K562 (cell line): Measurements from ENCODE around the gene PNMA8C. TPM values are rescaled to one million over a fixed set of nuclear protein-coding genes. Genes with fewer than 3 reads are reported as not detected.

Source experiments
- ATAC-seq: fragments of 200-7000 bp; cut with Tn5 transposase; 3 replicates; pipeline ENCODE4 v1.9.1; 2020; ENCODE audit warnings: moderate library complexity
- BruUV-seq: library from RNA; stranded (reverse); fragments of 400-500 nt; replicated peaks from 2 replicates; lab custom pipeline; 2021; lab: Mats Ljungman, UMichigan
- CTCF ChIA-PET: fragments of 300-600 bp; formaldehyde crosslinking; extraction: SDS; loops from one replicate; lab custom pipeline; 2021; ENCODE audit warnings: low intra/inter-chr PET ratio; lab: Yijun Ruan, JAX
- POLR2A ChIA-PET: fragments of 300-600, 350-650 bp; sonication (Branson Sonifier 250); formaldehyde crosslinking; extraction: SDS; loops from one replicate; lab custom pipeline; 2021; ENCODE audit warnings: antibody characterized with exemption, inconsistent platforms; lab: Yijun Ruan, JAX
- DNase-seq, 4 experiments: peaks; one replicate each; pipeline versions ENCODE4 v3.0.0 to v3.0.0-alpha.2; 2011 to 2018; ENCODE audit warnings: low spot score in 3 of 4, mixed read lengths in 3 of 4; ENCODE audit errors: extremely low read depth in 1 of 4
- FAIRE-seq: peaks from 2 replicates; lab custom pipeline; 2011; peaks lifted over from hg19 to GRCh38; lab: Jason Lieb, UNC
- H2AFZ ChIP-seq: 2 replicates; pipeline ENCODE4 v1.6.0; 2011; ENCODE audit warnings: low read depth, low read length, control low read depth, inconsistent platforms
- H3K27ac ChIP-seq: fragments of 200-600 bp; 3 replicates; pipeline ENCODE4 v1.8.0; 2011; ENCODE audit warnings: low read depth, mild to moderate bottlenecking, control low read depth, inconsistent platforms, low read length, moderate library complexity, mixed read lengths; ENCODE audit errors: extremely low read depth
- H3K27me3 ChIP-seq, 2 experiments: fragments of 300-600 bp in 1 of 2; 2 replicates in 1 of 2; 3 replicates in 1 of 2; pipeline versions ENCODE4 v1.6.0 to v1.8.0; 2011; ENCODE audit warnings: inconsistent platforms in 2 of 2, low read length in 2 of 2, mild to moderate bottlenecking in 1 of 2, mixed read lengths in 1 of 2, moderate library complexity in 1 of 2; ENCODE audit not compliant: control insufficient read depth in 2 of 2, insufficient read depth in 2 of 2
- H3K36me3 ChIP-seq: fragments of 300-600 bp; 3 replicates; pipeline ENCODE4 v1.8.0; 2011; ENCODE audit warnings: mild to moderate bottlenecking, low read length, inconsistent platforms; ENCODE audit not compliant: control insufficient read depth, insufficient read depth
- H3K4me1 ChIP-seq, 2 experiments: fragments of 200-600 bp in 1 of 2; replicated peaks in 1 of 2; 2 replicates in 1 of 2; 3 replicates in 1 of 2; pipeline versions ENCODE4 v1.5.1 to v1.8.0; 2011; ENCODE audit warnings: inconsistent platforms in 2 of 2, low read length in 2 of 2, mild to moderate bottlenecking in 1 of 2, mixed read lengths in 1 of 2, moderate library complexity in 1 of 2; ENCODE audit not compliant: control insufficient read depth in 2 of 2, insufficient read depth in 2 of 2
- H3K4me2 ChIP-seq: 2 replicates; pipeline ENCODE4 v1.6.1; 2011; ENCODE audit warnings: low read length, control low read depth, inconsistent platforms, mixed read lengths; ENCODE audit not compliant: insufficient read depth
- H3K4me3 ChIP-seq: fragments of 200-600 bp; sonication (generic), shearing (Covaris generic); 2 replicates; pipeline ENCODE4 v1.5.1; 2016; ENCODE audit warnings: control low read depth, inconsistent platforms
- H3K79me2 ChIP-seq: fragments of 200-600 bp; 3 replicates; pipeline ENCODE4 v1.8.0; 2011; ENCODE audit warnings: low read length, inconsistent platforms; ENCODE audit not compliant: control insufficient read depth, insufficient read depth
- H3K9ac ChIP-seq, 2 experiments: 2 replicates each; pipeline versions ENCODE4 v1.6.0 to v1.6.1; 2011; ENCODE audit warnings: low read depth in 2 of 2, low read length in 2 of 2, control low read depth in 1 of 2, inconsistent platforms in 1 of 2, mild to moderate bottlenecking in 1 of 2, mixed read lengths in 1 of 2; ENCODE audit not compliant: insufficient read depth in 1 of 2
- H3K9me1 ChIP-seq: one replicate; pipeline ENCODE4 v1.6.0; 2011; ENCODE audit warnings: inconsistent platforms, mild to moderate bottlenecking, low read length, moderate library complexity; ENCODE audit not compliant: control insufficient read depth, insufficient read depth
- H3K9me3 ChIP-seq: replicated peaks from 2 replicates; pipeline ENCODE4 v1.5.1; 2011; ENCODE audit warnings: low read depth, low read length, inconsistent platforms; ENCODE audit not compliant: control insufficient read depth, insufficient read depth
- H4K20me1 ChIP-seq: replicated peaks from 2 replicates; pipeline ENCODE4 v1.6.1; 2011; ENCODE audit warnings: low read length, inconsistent platforms, mixed read lengths; ENCODE audit not compliant: control insufficient read depth, insufficient read depth
- JUNB ChIP-seq: fragments of 450-650 bp; formaldehyde crosslinking; conservative IDR thresholded peaks from 2 replicates; pipeline ENCODE4 v1.4.0; 2020; ENCODE audit warnings: mild to moderate bottlenecking
- ZKSCAN3 ChIP-seq: fragments of 250-450 bp; sonication (Bioruptor Pico); IDR thresholded peaks from 2 replicates; pipeline ENCODE4 v1.4.0; 2020
- ZNF354B ChIP-seq: fragments of 250-450 bp; sonication (Bioruptor Pico); IDR thresholded peaks from 2 replicates; pipeline ENCODE4 v1.4.0; 2020
- ZNF644 ChIP-seq: fragments of 200-800 bp; sonication (Bioruptor generic); IDR thresholded peaks from 2 replicates; pipeline ENCODE4 v1.6.1; 2016; ENCODE audit warnings: low read depth, missing genetic modification characterization, missing compliant biosample characterization
- WGBS: fragments of 100-300 bp; shearing (Covaris generic); methylation state at CpG from one replicate; pipeline ENCODE4 v1.1.6; 2016; ENCODE audit warnings: low coverage, mixed read lengths; ENCODE audit not compliant: insufficient coverage; ENCODE audit errors: missing lambda C conversion rate; 5-methylcytosine and 5-hydroxymethylcytosine counted together
- in situ Hi-C: fragments of 300-500 bp; cut with MboI; formaldehyde crosslinking; loops from 4 replicates; pipeline ENCODE4 v1.15.0; 2018; ENCODE audit warnings: inconsistent platforms, mixed read lengths
- intact Hi-C: fragments of 100-400 bp; cut with micrococcal nuclease; formaldehyde crosslinking; loops from 2 replicates; pipeline ENCODE4 v1.14.2; 2022
- polyA plus RNA-seq, 8 experiments: library from polyadenylated mRNA; depleted of rRNA in 4 of 8; stranded (reverse) in 5 of 8; unstranded in 3 of 8; fragments of >200 nt; fragmentation: Nextera tagmentation in 2 of 8; fragmentation: Illumina TruSeq in 1 of 8; extraction: Ambion mirVana in 2 of 8; extraction: Trizol in 1 of 8; gene quantifications; 2 replicates each; pipeline versions ENCODE4 v1.2.1 to v1.2.3, GENCODE V29; 2011 to 2014; ENCODE audit warnings: inconsistent platforms in 1 of 8, missing spikeins in 1 of 8
- total RNA-seq, 7 experiments: library from RNA; depleted of rRNA in 6 of 7; stranded (reverse); fragments of >200 nt in 6 of 7; fragmentation: Illumina TruSeq in 2 of 7; extraction: Trizol in 2 of 7; gene quantifications; 2 replicates each; pipeline versions ENCODE4 v1.2.1 to v1.2.3, GENCODE V29; 2011 to 2021; ENCODE audit warnings: low replicate concordance in 1 of 7
- TF ChIP-seq, protein P1 (sequence below): fragments of 450-650 bp; IDR thresholded peaks from one replicate; pipeline ENCODE4 v1.6.1; 2018; ENCODE audit warnings: mild to moderate bottlenecking, moderate library complexity; ENCODE audit not compliant: partially characterized antibody

The PNMA8C gene
- total and polyA plus RNA-seq, 9 of the 15 experiments (the other 6 are each of a cell fraction or from before 2014, with no cell fraction given) = 0.04 to 0.05 (median 0.05) TPM; not detected in 6

DNA sequence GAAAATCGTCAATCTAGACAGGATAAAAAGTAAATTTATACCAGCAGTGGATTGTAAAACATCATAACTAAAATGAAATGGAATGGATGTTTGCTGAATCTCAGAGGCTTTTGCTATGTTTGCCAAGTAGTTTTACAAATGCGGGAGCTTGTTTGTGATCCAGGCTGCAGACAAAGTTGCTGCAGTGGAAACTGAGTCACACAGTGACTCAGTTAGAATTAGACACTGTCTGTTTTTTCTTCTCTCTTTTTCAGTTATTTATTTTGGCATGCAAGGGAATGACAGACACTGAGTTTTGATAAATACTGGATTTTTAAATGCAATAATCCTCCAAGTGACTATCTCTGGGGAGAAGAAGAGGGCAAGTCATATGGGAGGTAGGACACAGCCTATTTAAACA is 47.2 kb upstream of the PNMA8C start:
- no peak overlapping the region for H3K4me3 ChIP-seq
- no peaks in the 10 kb centered on the region for H3K36me3 ChIP-seq
- H3K9me1 ChIP-seq = no peaks in the 10 kb centered on the region
- H3K9me3 ChIP-seq = no peaks in the 10 kb centered on the region
- FAIRE-seq = no peak
- TF ChIP-seq JUNB (CRISPR knock-in tag) (no peak), ZKSCAN3 (CRISPR knock-in tag) (no peak), ZNF644 (tag) (no peak), ZNF354B (CRISPR knock-in tag) (no peak)
- TF ChIP-seq, protein P1, sequence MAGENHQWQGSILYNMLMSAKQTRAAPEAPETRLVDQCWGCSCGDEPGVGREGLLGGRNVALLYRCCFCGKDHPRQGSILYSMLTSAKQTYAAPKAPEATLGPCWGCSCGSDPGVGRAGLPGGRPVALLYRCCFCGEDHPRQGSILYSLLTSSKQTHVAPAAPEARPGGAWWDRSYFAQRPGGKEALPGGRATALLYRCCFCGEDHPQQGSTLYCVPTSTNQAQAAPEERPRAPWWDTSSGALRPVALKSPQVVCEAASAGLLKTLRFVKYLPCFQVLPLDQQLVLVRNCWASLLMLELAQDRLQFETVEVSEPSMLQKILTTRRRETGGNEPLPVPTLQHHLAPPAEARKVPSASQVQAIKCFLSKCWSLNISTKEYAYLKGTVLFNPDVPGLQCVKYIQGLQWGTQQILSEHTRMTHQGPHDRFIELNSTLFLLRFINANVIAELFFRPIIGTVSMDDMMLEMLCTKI = no peak
- H3K4me2 ChIP-seq = no peak overlapping the region
- H4K20me1 ChIP-seq = no peaks in the 10 kb centered on the region
- intact Hi-C loops (no loop called here), in situ Hi-C loops (no loop called here)
- peaks cover 2% of the 10 kb centered on the region for H3K79me2 ChIP-seq
- no peak overlapping the region for H3K27ac ChIP-seq
- CTCF ChIA-PET = no interaction called here
- H2AFZ ChIP-seq = no peak overlapping the region
- H3K9ac ChIP-seq = no peak overlapping the region
- peaks cover 2 to 8% of the 10 kb centered on the region in 2 experiments; a peak in 3 of 5 replicates for H3K4me1 ChIP-seq
- peaks cover 10 to 30% of the 10 kb centered on the region in 2 experiments; a peak in 4 of 5 replicates for H3K27me3 ChIP-seq
- 8% methylated on average over 2 of the region's 2 CpGs for WGBS
- POLR2A ChIA-PET = interaction anchor here (0.8 to 0.9 kb wide), 2 partner anchors 71 to 76 kb away, joined by 3 read pairs; no protein-coding TSS in a partner anchor
- no TSS peak for BruUV-seq
- ATAC-seq = no peak
- no peak for DNase-seq
